GM12878 (cell line): Measurements from ENCODE around the gene HERC6. TPM values are rescaled to one million over a fixed set of nuclear protein-coding genes. Genes with fewer than 3 reads are reported as not detected.

Experiments
- ATAC-seq: fragments of 200-7000 bp; cut with Tn5 transposase; 3 replicates; pipeline ENCODE4 v1.9.1; 2020; ENCODE audit warnings: mild to moderate bottlenecking, moderate library complexity
- BruUV-seq: library from RNA; stranded (reverse); fragments of 400-500 nt; replicated peaks from 2 replicates; lab custom pipeline; 2021; lab: Mats Ljungman, UMichigan
- CTCF ChIA-PET: fragments of 300-600 bp; sonication (Branson Sonifier 250); formaldehyde crosslinking; extraction: SDS; loops from one replicate; lab custom pipeline; 2021; ENCODE audit warnings: inconsistent platforms; lab: Yijun Ruan, JAX
- POLR2A ChIA-PET: fragments of 350-600 bp; formaldehyde crosslinking; extraction: SDS; loops from one replicate; lab custom pipeline; 2021; ENCODE audit warnings: inconsistent platforms; lab: Charles Lee
- RAD21 ChIA-PET: fragments of 300-600 bp; sonication (Branson Sonifier 250); formaldehyde crosslinking; loops from one replicate; lab custom pipeline; 2023; ENCODE audit warnings: antibody characterized with exemption; ENCODE audit not compliant: unreplicated experiment; lab: Charles Lee
- SMC1A ChIA-PET: fragments of 300-600 bp; sonication (Branson Sonifier 250); formaldehyde crosslinking; loops from one replicate; lab custom pipeline; 2023; ENCODE audit not compliant: unreplicated experiment, uncharacterized antibody; lab: Charles Lee
- DNase-seq: peaks from one replicate; pipeline ENCODE4 v3.0.0-alpha.2; 2011; ENCODE audit warnings: low read depth, low spot score
- FAIRE-seq: peaks from 3 replicates; lab custom pipeline; 2011; peaks lifted over from hg19 to GRCh38; lab: Jason Lieb, UNC
- H2AFZ ChIP-seq: 2 replicates; pipeline ENCODE4 v1.6.0; 2011; ENCODE audit warnings: low read depth, low read length, control low read depth; ENCODE audit not compliant: control insufficient read depth
- H3K27ac ChIP-seq: 2 replicates; pipeline ENCODE4 v1.5.1; 2011; ENCODE audit warnings: control low read depth; ENCODE audit not compliant: control insufficient read depth, insufficient read depth
- H3K27me3 ChIP-seq, 2 experiments: replicated peaks in 1 of 2; 2 replicates each; pipeline versions ENCODE4 v1.6.0 to v1.6.1; 2011; ENCODE audit warnings: low read length in 1 of 2; ENCODE audit not compliant: control insufficient read depth in 2 of 2, insufficient read depth in 2 of 2
- H3K36me3 ChIP-seq, 2 experiments: 2 replicates each; pipeline ENCODE4 v1.5.1; 2011; ENCODE audit warnings: low read length in 1 of 2; ENCODE audit not compliant: control insufficient read depth in 2 of 2, insufficient read depth in 2 of 2
- H3K4me1 ChIP-seq: 2 replicates; pipeline ENCODE4 v1.6.1; 2011; ENCODE audit warnings: mild to moderate bottlenecking, low read length, moderate library complexity, mixed read lengths; ENCODE audit not compliant: control insufficient read depth, insufficient read depth
- H3K4me2 ChIP-seq: 2 replicates; pipeline ENCODE4 v1.6.0; 2011; ENCODE audit warnings: control low read depth; ENCODE audit not compliant: control insufficient read depth, insufficient read depth
- H3K4me3 ChIP-seq: fragments of 200-600 bp; sonication (generic); 2 replicates; pipeline ENCODE4 v1.5.1; 2016
- H3K79me2 ChIP-seq: 2 replicates; pipeline ENCODE4 v1.6.0; 2011; ENCODE audit warnings: low read length; ENCODE audit not compliant: control insufficient read depth, insufficient read depth
- H3K9ac ChIP-seq: 2 replicates; pipeline ENCODE4 v1.8.0; 2011; ENCODE audit warnings: low read length, control low read depth, mixed read lengths; ENCODE audit not compliant: control insufficient read depth, insufficient read depth
- H3K9me3 ChIP-seq: replicated peaks from 3 replicates; pipeline ENCODE4 v1.5.1; 2011; ENCODE audit warnings: mild to moderate bottlenecking, low read length; ENCODE audit not compliant: control insufficient read depth, insufficient read depth
- H4K20me1 ChIP-seq: 2 replicates; pipeline ENCODE4 v1.6.0; 2011; ENCODE audit not compliant: control insufficient read depth, insufficient read depth
- CEBPB ChIP-seq, 2 experiments: fragments of 150-350 bp in 1 of 2; IDR thresholded peaks; 2 replicates each; pipeline ENCODE4 v1.6.1; 2012 to 2014; ENCODE audit warnings: low read depth in 2 of 2, low read length in 2 of 2, borderline replicate concordance in 1 of 2, inconsistent platforms in 1 of 2
- CREB1 ChIP-seq: IDR thresholded peaks from 2 replicates; pipeline ENCODE4 v1.6.1; 2012; ENCODE audit warnings: low read depth, mild to moderate bottlenecking, inconsistent platforms
- E4F1 ChIP-seq: fragments of 450-650 bp; IDR thresholded peaks from 2 replicates; pipeline ENCODE4 v1.6.1; 2018; ENCODE audit warnings: borderline replicate concordance, mild to moderate bottlenecking; ENCODE audit not compliant: partially characterized antibody
- IKZF2 ChIP-seq, 2 experiments: fragments of 450-650 bp; IDR thresholded peaks; 2 replicates each; pipeline ENCODE4 v1.6.1; 2017; ENCODE audit warnings: mild to moderate bottlenecking in 2 of 2, moderate library complexity in 2 of 2
- KAT2A ChIP-seq: conservative IDR thresholded peaks from 2 replicates; pipeline ENCODE4 v1.6.1; 2011; ENCODE audit warnings: low read depth, low read length; ENCODE audit not compliant: control insufficient read depth
- MXI1 ChIP-seq: fragments of 150-350 bp; IDR thresholded peaks from 2 replicates; pipeline ENCODE4 v1.6.1; 2011; ENCODE audit warnings: low read depth, mild to moderate bottlenecking, inconsistent platforms, low read length, improper control_type of control experiment
- MYC ChIP-seq: IDR thresholded peaks from 2 replicates; pipeline ENCODE4 v1.6.1; 2011; ENCODE audit warnings: mild to moderate bottlenecking, low read length, moderate library complexity, inconsistent platforms; ENCODE audit not compliant: insufficient read depth, insufficient replicate concordance, insufficient read length, severe bottlenecking
- NKRF ChIP-seq: fragments of 450-650 bp; conservative IDR thresholded peaks from 2 replicates; pipeline ENCODE4 v1.6.1; 2017; ENCODE audit warnings: mild to moderate bottlenecking, moderate library complexity
- RCOR1 ChIP-seq: conservative IDR thresholded peaks from 2 replicates; pipeline ENCODE4 v1.6.1; 2012; ENCODE audit warnings: low read depth, low read length, improper control_type of control experiment
- RFX5 ChIP-seq: IDR thresholded peaks from 2 replicates; pipeline ENCODE4 v1.6.1; 2011; ENCODE audit warnings: low read depth, low read length, improper control_type of control experiment
- ZNF217 ChIP-seq: fragments of 450-650 bp; IDR thresholded peaks from 2 replicates; pipeline ENCODE4 v1.6.1; 2017; ENCODE audit warnings: antibody characterized with exemption, mild to moderate bottlenecking
- WGBS: methylation state at CpG from one replicate; pipeline ENCODE4 v1.1.6; 2016; ENCODE audit warnings: low lambda C conversion rate; ENCODE audit not compliant: insufficient replicate concordance, insufficient coverage; ENCODE audit errors: missing lambda C conversion rate; 5-methylcytosine and 5-hydroxymethylcytosine counted together
- in situ Hi-C: fragments of 300-500 bp; cut with MboI; formaldehyde crosslinking; loops from 9 replicates; pipeline ENCODE4 v1.14.3; 2018; ENCODE audit warnings: mixed read lengths
- intact Hi-C: fragments of 100-400 bp; cut with micrococcal nuclease; formaldehyde crosslinking; loops from one replicate; pipeline ENCODE4 v1.14.2; 2022; ENCODE audit not compliant: unreplicated experiment
- polyA plus RNA-seq, 11 experiments: library from polyadenylated mRNA; depleted of rRNA in 4 of 11; unstranded in 6 of 11; stranded (reverse) in 5 of 11; fragments of >200 nt; fragmentation: Nextera tagmentation in 4 of 11; fragmentation: Illumina TruSeq in 1 of 11; extraction: Ambion mirVana in 4 of 11; extraction: Trizol in 1 of 11; gene quantifications; 1 replicate in 1 of 11; 2 replicates in 10 of 11; pipeline versions ENCODE4 v1.2.1 to v1.2.3, GENCODE V29; 2011 to 2016; ENCODE audit warnings: inconsistent platforms in 2 of 11, missing spikeins in 2 of 11, low read depth in 1 of 11
- total RNA-seq, 4 experiments: library from RNA; depleted of rRNA in 3 of 4; stranded (reverse); fragments of >200 nt in 3 of 4; fragmentation: Illumina TruSeq in 1 of 4; extraction: Trizol in 1 of 4; gene quantifications; 2 replicates each; pipeline versions ENCODE4 v1.2.1 to v1.2.3, GENCODE V29; 2013 to 2021

HERC6 gene
- total and polyA plus RNA-seq, 10 of the 15 experiments (the other 5 are each of a cell fraction or from before 2014, with no cell fraction given), result 1.7 to 26.4 (median 5.9) TPM

- WGBS, result 89% methylated on average over 1 of the region's 2 CpGs
- Histone ChIP-seq H4K20me1 (no peaks in the 10 kb centered on the region), H3K36me3 (no peaks in the 10 kb centered on the region; a peak in 1 of 4 replicates), H3K79me2 (no peaks in the 10 kb centered on the region), H3K27me3 (no peaks in the 10 kb centered on the region), H2AFZ (no peak overlapping the region), H3K27ac (no peak overlapping the region), H3K4me2 (no peak overlapping the region), H3K9ac (no peak overlapping the region), H3K9me3 (no peaks in the 10 kb centered on the region), H3K4me1 (no peaks in the 10 kb centered on the region), H3K4me3 (no peak overlapping the region)
- CTCF ChIA-PET, result no interaction called here
- POLR2A ChIA-PET, result interaction anchor here (1.1 to 1.2 kb wide), 2 partner anchors 9 to 12 kb away, joined by 3 read pairs; no protein-coding TSS in a partner anchor
- TF ChIP-seq ZNF217 (no peak), RFX5 (no peak), KAT2A (no peak), IKZF2 (IDR thresholded peaks at IDR 0.05) (no peak), CREB1 (no peak), MXI1 (no peak), CEBPB (IDR thresholded peaks at IDR 0.05; ENCODE audit: borderline replicate concordance in 1 of 2, low read depth in 2 of 2, low read length in 2 of 2) (no peak), NKRF (no peak), MYC (no peak), RCOR1 (no peak), E4F1 (no peak)
- intact Hi-C loops (no loop called here), in situ Hi-C loops (no loop called here)
- no TSS peak for BruUV-seq
- ATAC-seq, result peak; percentile 51
- DNase-seq, result no peak
- FAIRE-seq, result no peak
- SMC1A ChIA-PET, result interaction anchor here (0.7 to 2.3 kb wide), 3 partner anchors 22 to 64 kb away, joined by 5 to 7 read pairs (median 5); no protein-coding TSS in a partner anchor
- RAD21 ChIA-PET, result interaction anchor here (1.1 to 1.2 kb wide), 2 partner anchors 124 to 125 kb away, joined by 3 read pairs; no protein-coding TSS in a partner anchor
Observed at GRCh38 chr4:88390128-88390527, 11.5 kb downstream of the HERC6 start.
